SK-N-SH (cell line): ENCODE measurements around the gene WDR33. TPM values are rescaled to one million over a fixed set of nuclear protein-coding genes. Genes with fewer than 3 reads are reported as not detected.

Experiments
- CTCF ChIA-PET: fragments of 300-600, 350-600 bp; formaldehyde crosslinking; extraction: SDS; loops from one replicate; lab custom pipeline; 2021; lab: Yijun Ruan, JAX
- POLR2A ChIA-PET: fragments of 350-600 bp; sonication (Branson Sonifier 250); formaldehyde crosslinking; extraction: SDS; loops from one replicate; lab custom pipeline; 2020; ENCODE audit warnings: antibody characterized with exemption, inconsistent platforms; lab: Yijun Ruan, JAX
- DNase-seq: peaks from one replicate; pipeline ENCODE4 v3.0.0; 2012
- H2AFZ ChIP-seq: fragments of 200-600 bp; sonication (generic); 2 replicates; pipeline ENCODE4 v1.8.1; 2016; ENCODE audit warnings: antibody characterized with exemption, mild to moderate bottlenecking, low read depth
- H3F3A ChIP-seq: fragments of 200-600 bp; sonication (generic); replicated peaks from 2 replicates; pipeline ENCODE3; 2016; ENCODE audit warnings: antibody characterized with exemption, mild to moderate bottlenecking; ENCODE audit not compliant: insufficient read depth
- H3K27ac ChIP-seq, 2 experiments: fragments of 200-500 bp in 1 of 2; fragments of 200-600 bp in 1 of 2; sonication (Bioruptor generic) in 1 of 2; sonication (generic), shearing (Covaris generic) in 1 of 2; 2 replicates each; pipeline versions ENCODE4 v1.5.1 to v1.6.1; 2014 to 2016; ENCODE audit warnings: low read depth in 2 of 2, inconsistent platforms in 1 of 2, low read length in 1 of 2, mild to moderate bottlenecking in 1 of 2, mixed read lengths in 1 of 2
- H3K27me3 ChIP-seq: fragments of 200-600 bp; sonication (generic), shearing (Covaris generic); 2 replicates; pipeline ENCODE4 v1.6.1; 2016; ENCODE audit warnings: mixed run types; ENCODE audit not compliant: insufficient read depth
- H3K36me3 ChIP-seq, 2 experiments: fragments of 200-500 bp in 1 of 2; fragments of 200-600 bp in 1 of 2; sonication (Bioruptor generic) in 1 of 2; sonication (generic) in 1 of 2; replicated peaks in 1 of 2; 2 replicates each; pipeline versions ENCODE3 to v1.5.1; 2014 to 2016; ENCODE audit warnings: low read length in 1 of 2, mild to moderate bottlenecking in 1 of 2; ENCODE audit not compliant: insufficient read depth in 2 of 2, control insufficient read depth in 1 of 2
- H3K4me1 ChIP-seq, 2 experiments: fragments of 200-500 bp in 1 of 2; fragments of 200-600 bp in 1 of 2; sonication (Bioruptor generic) in 1 of 2; sonication (generic), shearing (Covaris generic) in 1 of 2; 2 replicates each; pipeline versions ENCODE4 v1.5.1 to v1.6.1; 2014 to 2016; ENCODE audit warnings: low read depth in 1 of 2, low read length in 1 of 2, mixed run types in 1 of 2; ENCODE audit not compliant: insufficient read depth in 2 of 2, control insufficient read depth in 1 of 2
- H3K4me2 ChIP-seq: fragments of 200-600 bp; sonication (generic), shearing (Covaris generic); 2 replicates; pipeline ENCODE4 v1.6.1; 2017; ENCODE audit warnings: mixed run types
- H3K4me3 ChIP-seq, 2 experiments: fragments of 200-500 bp in 1 of 2; fragments of 200-600 bp in 1 of 2; sonication (Bioruptor generic) in 1 of 2; sonication (generic), shearing (Covaris generic) in 1 of 2; 2 replicates each; pipeline versions ENCODE4 v1.5.1 to v1.8.1; 2014 to 2016; ENCODE audit warnings: low read depth in 2 of 2, inconsistent platforms in 1 of 2, low read length in 1 of 2, mild to moderate bottlenecking in 1 of 2, mixed read lengths in 1 of 2, moderate library complexity in 1 of 2
- H3K79me2 ChIP-seq: fragments of 200-600 bp; sonication (generic); 2 replicates; pipeline ENCODE4 v1.8.1; 2017; ENCODE audit warnings: mild to moderate bottlenecking; ENCODE audit not compliant: insufficient read depth
- H3K9ac ChIP-seq: fragments of 200-600 bp; sonication (generic); 2 replicates; pipeline ENCODE4 v1.6.1; 2017; ENCODE audit warnings: mixed run types
- H3K9me2 ChIP-seq: fragments of 200-600 bp; sonication (generic); 2 replicates; pipeline ENCODE4 v1.6.1; 2017; ENCODE audit warnings: mixed run types
- H3K9me3 ChIP-seq: fragments of 200-600 bp; sonication (generic); 2 replicates; pipeline ENCODE4 v1.6.1; 2017; ENCODE audit warnings: mixed run types, mild to moderate bottlenecking, moderate library complexity
- H4K20me1 ChIP-seq: fragments of 200-600 bp; sonication (generic); 2 replicates; pipeline ENCODE4 v1.6.1; 2017; ENCODE audit warnings: mild to moderate bottlenecking, mixed run types; ENCODE audit not compliant: insufficient read depth
- CHD2 ChIP-seq: fragments of 150-350 bp; IDR thresholded peaks from 2 replicates; pipeline ENCODE4 v1.6.1; 2018; ENCODE audit warnings: low read length; ENCODE audit not compliant: partially characterized antibody
- EP300 ChIP-seq, 2 experiments: IDR thresholded peaks; 2 replicates each; pipeline versions ENCODE4 v1.4.0 to v1.6.1; 2012; ENCODE audit warnings: borderline replicate concordance in 1 of 2, low read depth in 1 of 2, low read length in 1 of 2
- FOXJ3 ChIP-seq: sonication (generic); formaldehyde crosslinking; IDR thresholded peaks from 2 replicates; pipeline ENCODE4 v1.5.1; 2020; ENCODE audit warnings: mild to moderate bottlenecking, missing genetic modification reagents
- FOXM1 ChIP-seq: IDR thresholded peaks from 2 replicates; pipeline ENCODE4 v1.4.0; 2012; ENCODE audit warnings: low read depth, mild to moderate bottlenecking
- GABPA ChIP-seq: IDR thresholded peaks from 2 replicates; pipeline ENCODE4 v1.4.0; 2012; ENCODE audit warnings: low read depth, mild to moderate bottlenecking
- GATA2 ChIP-seq: sonication (generic); formaldehyde crosslinking; IDR thresholded peaks from 2 replicates; pipeline ENCODE4 v1.5.0; 2020; ENCODE audit warnings: mild to moderate bottlenecking, missing genetic modification reagents
- IRF3 ChIP-seq: fragments of 150-350 bp; IDR thresholded peaks from 2 replicates; pipeline ENCODE4 v1.6.1; 2016; ENCODE audit warnings: mild to moderate bottlenecking, low read depth, low read length
- MAX ChIP-seq: IDR thresholded peaks from 2 replicates; pipeline ENCODE4 v1.4.0; 2012; ENCODE audit warnings: low read depth
- NRF1 ChIP-seq: IDR thresholded peaks from 2 replicates; pipeline ENCODE4 v1.6.1; 2012; ENCODE audit warnings: low read depth, mild to moderate bottlenecking, low read length
- RAD21 ChIP-seq: IDR thresholded peaks from 2 replicates; pipeline ENCODE4 v1.6.1; 2012; ENCODE audit warnings: mild to moderate bottlenecking, low read length
- RFX5 ChIP-seq: IDR thresholded peaks from 2 replicates; pipeline ENCODE4 v1.6.1; 2012; ENCODE audit warnings: mild to moderate bottlenecking, improper control_type of control experiment, low read length
- RXRA ChIP-seq: IDR thresholded peaks from 2 replicates; pipeline ENCODE4 v1.4.0; 2012; ENCODE audit warnings: low read depth, mild to moderate bottlenecking, borderline replicate concordance
- SIN3A ChIP-seq: IDR thresholded peaks from 2 replicates; pipeline ENCODE4 v1.6.1; 2012; ENCODE audit warnings: low read depth, mild to moderate bottlenecking, low read length, moderate library complexity, borderline replicate concordance
- SMC3 ChIP-seq: IDR thresholded peaks from 2 replicates; pipeline ENCODE4 v1.6.1; 2012; ENCODE audit warnings: low read depth, low read length, improper control_type of control experiment
- TAF1 ChIP-seq: IDR thresholded peaks from 2 replicates; pipeline ENCODE4 v1.6.1; 2012; ENCODE audit warnings: low read depth, mild to moderate bottlenecking, low read length, moderate library complexity, borderline replicate concordance
- TEAD4 ChIP-seq: IDR thresholded peaks from 2 replicates; pipeline ENCODE4 v1.4.0; 2012; ENCODE audit warnings: mild to moderate bottlenecking, borderline replicate concordance; ENCODE audit not compliant: insufficient read depth
- USF2 ChIP-seq: fragments of 150-350 bp; IDR thresholded peaks from 2 replicates; pipeline ENCODE4 v1.6.1; 2017; ENCODE audit warnings: antibody characterized with exemption, low read length, low read depth, borderline replicate concordance
- YY1 ChIP-seq: IDR thresholded peaks from 2 replicates; pipeline ENCODE4 v1.4.0; 2012; ENCODE audit warnings: low read depth, mild to moderate bottlenecking
- WGBS: methylation state at CpG from one replicate; pipeline ENCODE4 v1.1.6; 2017; ENCODE audit warnings: low lambda C conversion rate; 5-methylcytosine and 5-hydroxymethylcytosine counted together
- polyA plus RNA-seq, 3 experiments: library from polyadenylated mRNA; depleted of rRNA; stranded (reverse); fragments of >200 nt; gene quantifications; 2 replicates each; pipeline ENCODE4 v1.2.3, GENCODE V29; 2012
- TF ChIP-seq, protein P1 (sequence below): IDR thresholded peaks from 2 replicates; pipeline ENCODE4 v1.4.0; 2012; ENCODE audit warnings: low read depth, borderline replicate concordance

Gene WDR33
- polyA plus RNA-seq, 1 of the 3 experiments (the other 2 are of a cell fraction) = 12.4 TPM

GRCh38 chr2:127690696-127691095, 120.3 kb downstream of the WDR33 start:
- DNase-seq = no peak

GRCh38 chr2:127688405-127688804, 122.6 kb downstream of the WDR33 start:
- Histone ChIP-seq H3K79me2 (no peaks in the 10 kb centered on the region), H3K9me3 (0 out of 2 replicates have a peak, but pooled peaks cover 9% of the 10 kb centered on the region), H4K20me1 (no peaks in the 10 kb centered on the region), H3K4me3 (no peak overlapping the region), H3K27ac (no peak overlapping the region), H3K4me2 (no peak overlapping the region), H3K4me1 (no peaks in the 10 kb centered on the region; a peak in 1 of 4 replicates), H2AFZ (no peak overlapping the region), H3K9ac (no peak overlapping the region), H3K27me3 (no peaks in the 10 kb centered on the region), H3K36me3 (no peaks in the 10 kb centered on the region), H3F3A (no peaks in the 10 kb centered on the region), H3K9me2 (no peaks in the 10 kb centered on the region)
- 8% methylated on average over 1 of the region's 1 CpG for WGBS
- ChIA-PET CTCF (no interaction called here), POLR2A (no interaction called here)
- DNase-seq = no peak
- TF ChIP-seq GATA2 (CRISPR knock-in tag) = no peak
- TF ChIP-seq, protein P1, sequence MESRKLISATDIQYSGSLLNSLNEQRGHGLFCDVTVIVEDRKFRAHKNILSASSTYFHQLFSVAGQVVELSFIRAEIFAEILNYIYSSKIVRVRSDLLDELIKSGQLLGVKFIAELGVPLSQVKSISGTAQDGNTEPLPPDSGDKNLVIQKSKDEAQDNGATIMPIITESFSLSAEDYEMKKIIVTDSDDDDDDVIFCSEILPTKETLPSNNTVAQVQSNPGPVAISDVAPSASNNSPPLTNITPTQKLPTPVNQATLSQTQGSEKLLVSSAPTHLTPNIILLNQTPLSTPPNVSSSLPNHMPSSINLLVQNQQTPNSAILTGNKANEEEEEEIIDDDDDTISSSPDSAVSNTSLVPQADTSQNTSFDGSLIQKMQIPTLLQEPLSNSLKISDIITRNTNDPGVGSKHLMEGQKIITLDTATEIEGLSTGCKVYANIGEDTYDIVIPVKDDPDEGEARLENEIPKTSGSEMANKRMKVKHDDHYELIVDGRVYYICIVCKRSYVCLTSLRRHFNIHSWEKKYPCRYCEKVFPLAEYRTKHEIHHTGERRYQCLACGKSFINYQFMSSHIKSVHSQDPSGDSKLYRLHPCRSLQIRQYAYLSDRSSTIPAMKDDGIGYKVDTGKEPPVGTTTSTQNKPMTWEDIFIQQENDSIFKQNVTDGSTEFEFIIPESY = no peak
- TF ChIP-seq USF2 = no peak
- TF ChIP-seq FOXM1 = no peak
- no peak for TF ChIP-seq IRF3
- TF ChIP-seq EP300 (IDR thresholded peaks at IDR 0.05; ENCODE audit: borderline replicate concordance in 1 of 2, low read depth in 1 of 2, low read length in 1 of 2) = no peak
- no peak for TF ChIP-seq SMC3

More at GRCh38 chr2:127690696-127691095, 120.3 kb downstream of the WDR33 start:
- H3K36me3 ChIP-seq = no peaks in the 10 kb centered on the region
- H3K4me1 ChIP-seq = peaks cover 0 to 2% of the 10 kb centered on the region in 2 experiments; a peak in 1 of 4 replicates
- TF ChIP-seq FOXJ3 (CRISPR knock-in tag) (no peak), CHD2 (no peak), USF2 (no peak), YY1 (no peak), MAX (no peak), SMC3 (no peak), RXRA (no peak), TEAD4 (no peak), NRF1 (no peak), FOXM1 (no peak), GATA2 (CRISPR knock-in tag) (no peak), RFX5 (no peak), SIN3A (no peak), TAF1 (no peak), GABPA (no peak), RAD21 (no peak)
- TF ChIP-seq, protein P1 = no peak
- H3F3A ChIP-seq = no peaks in the 10 kb centered on the region
- H2AFZ ChIP-seq = no peak overlapping the region
- H3K79me2 ChIP-seq = no peaks in the 10 kb centered on the region
- WGBS = 18% methylated on average over 2 of the region's 2 CpGs
- no peaks in the 10 kb centered on the region for H3K27me3 ChIP-seq
- H3K9ac ChIP-seq = no peak overlapping the region
- no peak overlapping the region for H3K4me3 ChIP-seq
- no peak overlapping the region for H3K4me2 ChIP-seq
- ChIA-PET CTCF (interaction anchor here (1.2 kb wide), 1 partner anchor 100 kb away, joined by 3 read pairs; no protein-coding TSS in a partner anchor), POLR2A (no interaction called here)
- H3K27ac ChIP-seq = no peak overlapping the region
- H3K9me3 ChIP-seq = 0 out of 2 replicates have a peak, but pooled peaks cover 9% of the 10 kb centered on the region
- no peaks in the 10 kb centered on the region for H4K20me1 ChIP-seq
- no peaks in the 10 kb centered on the region for H3K9me2 ChIP-seq
